ENCODE data around the gene KCNN3. TPM values are rescaled to one million over a fixed set of nuclear protein-coding genes. Genes with fewer than 3 reads are reported as not detected.

KCNN3 gene
- total and polyA plus RNA-seq, 2 of the 13 experiments (the other 11 are each of a cell fraction or from before 2014, with no cell fraction given) = not detected

DNA sequence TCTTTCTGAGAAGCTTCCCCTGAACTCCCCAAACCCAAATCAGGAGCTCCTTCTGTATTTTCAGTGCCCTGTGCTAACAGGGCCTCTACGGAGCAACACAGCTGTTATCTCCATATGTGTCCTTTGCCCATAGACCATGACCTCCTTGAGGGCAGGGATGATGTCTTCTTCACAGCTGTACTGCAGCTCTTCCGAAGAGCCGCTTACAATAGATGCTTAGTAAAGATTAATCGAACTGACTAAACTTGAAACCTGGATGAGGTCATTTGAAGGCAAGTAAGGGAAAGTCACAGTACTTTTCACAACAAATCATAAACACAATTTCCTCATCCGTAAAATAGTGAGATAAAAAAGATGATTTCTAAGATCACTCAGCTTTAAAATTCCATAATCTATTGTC lies 4.4 kb upstream of the KCNN3 start:
- ChIA-PET POLR2A (no interaction called here), CTCF (ENCODE audit: low intra/inter-chr PET ratio, low total read pairs) (no interaction called here)
- H3K4me1 ChIP-seq (ENCODE audit: insufficient read depth, low read length) = peaks cover 30% of the 10 kb centered on the region
- intact Hi-C loops (cut with micrococcal nuclease; ENCODE audit: unreplicated experiment) (no loop called here), in situ Hi-C loops (cut with HindIII; ENCODE audit: extremely low pct_ligation_motif_present, low pct_unique_long_range_greater_than_20kb) (loop anchor here (10.0 kb wide), 2 partner anchors 210 to 310 kb away; partner anchors contain the start of gene CHRNB2)
- H3K4me3 ChIP-seq (replicated peaks in 1 of 3; ENCODE audit: insufficient read depth in 1 of 3, low read depth in 2 of 3, low read length in 3 of 3) = no peak overlapping the region
- H3K9ac ChIP-seq (ENCODE audit: insufficient read depth, low read depth, low read length) = no peak overlapping the region
- FAIRE-seq (no peak), DNase-seq (ENCODE audit: low spot score) (no peak), ATAC-seq (no peak)
- no peaks in the 10 kb centered on the region for H3K36me3 ChIP-seq (replicated peaks in 1 of 2; ENCODE audit: control insufficient read depth in 1 of 2, insufficient read depth in 2 of 2, low read length in 2 of 2)
- no peaks in the 10 kb centered on the region for H4K20me1 ChIP-seq (ENCODE audit: insufficient read depth, low read length)
- peaks cover 0 to 21% of the 10 kb centered on the region in 2 experiments; a peak in 3 of 5 replicates for H3K27me3 ChIP-seq (ENCODE audit: control insufficient read depth in 1 of 2, insufficient read depth in 2 of 2, low read length in 2 of 2)
- no peak overlapping the region for H2AFZ ChIP-seq (ENCODE audit: low read length)
- no peaks in the 10 kb centered on the region for H3K79me2 ChIP-seq (ENCODE audit: insufficient read depth, low read length)
- H3K27ac ChIP-seq (ENCODE audit: extremely low read length, insufficient read depth, low read length) = no peak overlapping the region
- WGBS (ENCODE audit: low lambda C conversion rate) = 40% methylated on average over 5 of the region's 5 CpGs
- H3K4me2 ChIP-seq (ENCODE audit: low read depth, low read length) = no peak overlapping the region
- no TSS peak for BruUV-seq (replicated peaks)
- H3K9me3 ChIP-seq (ENCODE audit: low read length) = no peaks in the 10 kb centered on the region
- TF ChIP-seq ZBTB1 (CRISPR knock-in tag; IDR thresholded peaks at IDR 0.05; ENCODE audit: borderline replicate concordance) (no peak), ZFP36L1 (CRISPR knock-in tag; IDR thresholded peaks at IDR 0.05) (no peak), ZNF451 (CRISPR knock-in tag; IDR thresholded peaks at IDR 0.05) (no peak), TBX3 (IDR thresholded peaks at IDR 0.05; ENCODE audit: borderline replicate concordance) (no peak), ONECUT2 (CRISPR knock-in tag; IDR thresholded peaks at IDR 0.05) (no peak), ARNT (IDR thresholded peaks at IDR 0.05) (no peak), ZNF788 (CRISPR knock-in tag; IDR thresholded peaks at IDR 0.05; ENCODE audit: borderline replicate concordance) (no peak), GATAD2A (CRISPR knock-in tag; IDR thresholded peaks at IDR 0.05) (no peak)
- TF ChIP-seq, protein P1, sequence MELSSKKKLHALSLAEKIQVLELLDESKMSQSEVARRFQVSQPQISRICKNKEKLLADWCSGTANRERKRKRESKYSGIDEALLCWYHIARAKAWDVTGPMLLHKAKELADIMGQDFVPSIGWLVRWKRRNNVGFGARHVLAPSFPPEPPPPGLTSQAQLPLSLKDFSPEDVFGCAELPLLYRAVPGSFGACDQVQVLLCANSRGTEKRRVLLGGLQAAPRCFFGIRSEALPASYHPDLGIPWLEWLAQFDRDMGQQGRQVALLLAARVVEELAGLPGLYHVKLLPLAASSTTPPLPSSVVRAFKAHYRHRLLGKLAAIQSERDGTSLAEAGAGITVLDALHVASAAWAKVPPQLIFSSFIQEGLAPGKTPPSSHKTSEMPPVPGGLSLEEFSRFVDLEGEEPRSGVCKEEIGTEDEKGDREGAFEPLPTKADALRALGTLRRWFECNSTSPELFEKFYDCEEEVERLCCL (CRISPR knock-in tag; IDR thresholded peaks at IDR 0.05; ENCODE audit: borderline replicate concordance) = no peak
- TF ChIP-seq, protein P2, sequence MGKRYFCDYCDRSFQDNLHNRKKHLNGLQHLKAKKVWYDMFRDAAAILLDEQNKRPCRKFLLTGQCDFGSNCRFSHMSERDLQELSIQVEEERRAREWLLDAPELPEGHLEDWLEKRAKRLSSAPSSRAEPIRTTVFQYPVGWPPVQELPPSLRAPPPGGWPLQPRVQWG (CRISPR knock-in tag; IDR thresholded peaks at IDR 0.05; ENCODE audit: borderline replicate concordance, low read depth) = no peak
- TF ChIP-seq, protein P3, sequence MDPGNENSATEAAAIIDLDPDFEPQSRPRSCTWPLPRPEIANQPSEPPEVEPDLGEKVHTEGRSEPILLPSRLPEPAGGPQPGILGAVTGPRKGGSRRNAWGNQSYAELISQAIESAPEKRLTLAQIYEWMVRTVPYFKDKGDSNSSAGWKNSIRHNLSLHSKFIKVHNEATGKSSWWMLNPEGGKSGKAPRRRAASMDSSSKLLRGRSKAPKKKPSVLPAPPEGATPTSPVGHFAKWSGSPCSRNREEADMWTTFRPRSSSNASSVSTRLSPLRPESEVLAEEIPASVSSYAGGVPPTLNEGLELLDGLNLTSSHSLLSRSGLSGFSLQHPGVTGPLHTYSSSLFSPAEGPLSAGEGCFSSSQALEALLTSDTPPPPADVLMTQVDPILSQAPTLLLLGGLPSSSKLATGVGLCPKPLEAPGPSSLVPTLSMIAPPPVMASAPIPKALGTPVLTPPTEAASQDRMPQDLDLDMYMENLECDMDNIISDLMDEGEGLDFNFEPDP (CRISPR knock-in tag; conservative IDR thresholded peaks at IDR 0.05) = no peak
- TF ChIP-seq, protein P4, sequence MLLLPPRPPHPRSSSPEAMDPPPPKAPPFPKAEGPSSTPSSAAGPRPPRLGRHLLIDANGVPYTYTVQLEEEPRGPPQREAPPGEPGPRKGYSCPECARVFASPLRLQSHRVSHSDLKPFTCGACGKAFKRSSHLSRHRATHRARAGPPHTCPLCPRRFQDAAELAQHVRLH (CRISPR knock-in tag; IDR thresholded peaks at IDR 0.05; ENCODE audit: borderline replicate concordance, low read depth) = no peak

Measured in HepG2 (cell line).